DND-41 (cell line): ENCODE results near the gene TAS2R20.

Experiments
- ATAC-seq: fragments of 200-7000 bp; cut with Tn5 transposase; 3 replicates; pipeline ENCODE4 v1.9.1; 2021; ENCODE audit warnings: low read depth; ENCODE audit not compliant: insufficient read depth
- DNase-seq: peaks from one replicate; pipeline ENCODE4 v3.0.0-alpha.2; 2020
- H2AFZ ChIP-seq: 2 replicates; pipeline ENCODE4 v1.6.0; 2012; ENCODE audit warnings: low read depth, low read length
- H3K27ac ChIP-seq: 2 replicates; pipeline ENCODE4 v1.5.1; 2012; ENCODE audit warnings: low read length, inconsistent platforms
- H3K27me3 ChIP-seq: fragments of 200-600 bp; sonication (generic); 2 replicates; pipeline ENCODE4 v1.6.0; 2012; ENCODE audit warnings: low read length, mild to moderate bottlenecking, inconsistent platforms; ENCODE audit not compliant: insufficient read depth, poor library complexity
- H3K36me3 ChIP-seq: 2 replicates; pipeline ENCODE4 v1.5.1; 2012; ENCODE audit warnings: low read length, inconsistent platforms; ENCODE audit not compliant: insufficient read depth
- H3K4me1 ChIP-seq: 2 replicates; pipeline ENCODE4 v1.5.1; 2012; ENCODE audit warnings: mild to moderate bottlenecking, low read length; ENCODE audit not compliant: insufficient read depth
- H3K4me2 ChIP-seq: 2 replicates; pipeline ENCODE4 v1.6.0; 2012; ENCODE audit warnings: mild to moderate bottlenecking, moderate library complexity, low read length, inconsistent platforms; ENCODE audit not compliant: insufficient read depth
- H3K4me3 ChIP-seq, 2 experiments: fragments of 200-600 bp in 1 of 2; shearing (Covaris generic) in 1 of 2; 2 replicates each; pipeline ENCODE4 v1.5.1; 2012 to 2016; ENCODE audit warnings: inconsistent platforms in 2 of 2, low read length in 2 of 2, mild to moderate bottlenecking in 2 of 2, low read depth in 1 of 2, moderate library complexity in 1 of 2
- H3K79me2 ChIP-seq: 2 replicates; pipeline ENCODE4 v1.6.0; 2012; ENCODE audit warnings: low read length, inconsistent platforms; ENCODE audit not compliant: insufficient read depth
- H3K9ac ChIP-seq: 2 replicates; pipeline ENCODE4 v1.6.0; 2012; ENCODE audit warnings: low read depth, mild to moderate bottlenecking, inconsistent platforms, low read length, moderate library complexity
- H3K9me3 ChIP-seq: 2 replicates; pipeline ENCODE4 v1.5.1; 2012; ENCODE audit warnings: low read length, moderate library complexity, mild to moderate bottlenecking, inconsistent platforms; ENCODE audit not compliant: insufficient read depth, severe bottlenecking
- H4K20me1 ChIP-seq: 2 replicates; pipeline ENCODE4 v1.6.0; 2012; ENCODE audit warnings: low read length; ENCODE audit not compliant: insufficient read depth
- EZH2 ChIP-seq: IDR thresholded peaks from 3 replicates; pipeline ENCODE4 v1.6.1; 2012; ENCODE audit warnings: borderline replicate concordance, low read depth, mild to moderate bottlenecking, moderate library complexity, low read length, inconsistent platforms; ENCODE audit not compliant: severe bottlenecking
- TF ChIP-seq, protein P1 (sequence below): IDR thresholded peaks from 2 replicates; pipeline ENCODE4 v1.5.1; 2012; ENCODE audit warnings: borderline replicate concordance, low read length, moderate library complexity, mild to moderate bottlenecking; ENCODE audit not compliant: poor library complexity, severe bottlenecking; ENCODE audit errors: extremely low read depth

TAS2R20 gene

DNA sequence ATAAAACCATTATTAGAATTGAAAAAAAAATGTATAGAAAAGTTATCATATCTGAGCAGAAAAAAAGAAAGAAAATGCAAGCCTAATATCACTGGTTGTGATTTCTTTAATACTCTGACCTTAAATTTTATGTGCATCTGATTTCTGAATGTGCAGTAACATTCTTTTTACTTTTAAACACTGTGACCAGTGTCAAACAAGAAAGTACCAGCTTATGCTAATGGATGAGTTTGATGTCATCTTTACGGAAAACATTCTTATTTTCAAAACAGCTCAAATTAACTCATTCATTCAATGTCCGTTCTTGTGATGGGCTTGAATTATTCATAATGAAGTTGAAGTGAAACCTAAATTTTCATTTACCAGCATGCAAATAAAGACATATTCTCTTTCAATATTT, 11.3 kb downstream of the TAS2R20 start, which contains the start of gene TAS2R50:
TAS2R50 (minus strand) TSS at position 101 of the 400 bp plus-strand sequence; CDS start at position 49, 52 bp downstream.
- Histone ChIP-seq H4K20me1 (peaks cover 34% of the 10 kb centered on the region), H3K4me1 (peaks cover 13% of the 10 kb centered on the region)

DNA sequence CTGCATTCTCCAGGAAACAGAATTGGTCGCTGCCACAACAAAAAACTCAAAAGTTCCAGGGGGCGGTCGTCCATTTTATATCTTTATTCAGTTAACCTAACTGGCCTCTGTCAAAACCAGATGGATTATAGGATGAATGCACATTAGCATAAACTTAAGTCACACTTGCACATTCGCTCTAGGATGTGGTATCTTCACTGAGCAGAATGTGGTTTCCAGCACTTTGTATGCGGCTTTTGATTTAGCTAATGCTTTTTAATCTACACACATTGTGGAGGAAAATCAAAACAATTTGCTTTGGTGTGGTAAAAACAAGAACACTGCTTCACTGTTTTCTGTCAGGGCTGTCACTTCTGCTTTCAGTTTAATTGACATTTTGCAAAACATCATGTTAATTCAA, 15.9 kb downstream of the TAS2R20 start:
- H3K9me3 ChIP-seq, result no peaks in the 10 kb centered on the region
- no peak overlapping the region for H3K27ac ChIP-seq
- TF ChIP-seq, protein P1, sequence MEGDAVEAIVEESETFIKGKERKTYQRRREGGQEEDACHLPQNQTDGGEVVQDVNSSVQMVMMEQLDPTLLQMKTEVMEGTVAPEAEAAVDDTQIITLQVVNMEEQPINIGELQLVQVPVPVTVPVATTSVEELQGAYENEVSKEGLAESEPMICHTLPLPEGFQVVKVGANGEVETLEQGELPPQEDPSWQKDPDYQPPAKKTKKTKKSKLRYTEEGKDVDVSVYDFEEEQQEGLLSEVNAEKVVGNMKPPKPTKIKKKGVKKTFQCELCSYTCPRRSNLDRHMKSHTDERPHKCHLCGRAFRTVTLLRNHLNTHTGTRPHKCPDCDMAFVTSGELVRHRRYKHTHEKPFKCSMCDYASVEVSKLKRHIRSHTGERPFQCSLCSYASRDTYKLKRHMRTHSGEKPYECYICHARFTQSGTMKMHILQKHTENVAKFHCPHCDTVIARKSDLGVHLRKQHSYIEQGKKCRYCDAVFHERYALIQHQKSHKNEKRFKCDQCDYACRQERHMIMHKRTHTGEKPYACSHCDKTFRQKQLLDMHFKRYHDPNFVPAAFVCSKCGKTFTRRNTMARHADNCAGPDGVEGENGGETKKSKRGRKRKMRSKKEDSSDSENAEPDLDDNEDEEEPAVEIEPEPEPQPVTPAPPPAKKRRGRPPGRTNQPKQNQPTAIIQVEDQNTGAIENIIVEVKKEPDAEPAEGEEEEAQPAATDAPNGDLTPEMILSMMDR, result no peak
- no peak for TF ChIP-seq EZH2
- H3K27me3 ChIP-seq, result no peaks in the 10 kb centered on the region
- 0 out of 2 replicates have a peak, but pooled peaks cover 8% of the 10 kb centered on the region for H3K79me2 ChIP-seq
- H3K4me3 ChIP-seq, result no peak overlapping the region
- no peak overlapping the region for H3K4me2 ChIP-seq
- ATAC-seq (peak; percentile 99), DNase-seq (peak; percentile 67)
- no peak overlapping the region for H3K9ac ChIP-seq
- H2AFZ ChIP-seq, result no peak overlapping the region
- H3K4me1 ChIP-seq, result peaks cover 13% of the 10 kb centered on the region
- no peaks in the 10 kb centered on the region for H3K36me3 ChIP-seq
- H4K20me1 ChIP-seq, result peaks cover 66% of the 10 kb centered on the region

More for the DNA sequence above, 11.3 kb downstream of the TAS2R20 start, which contains the start of gene TAS2R50:
- ATAC-seq (no peak), DNase-seq (no peak)
- Histone ChIP-seq H3K79me2 (no peaks in the 10 kb centered on the region), H3K27ac (no peak within 1 kb of the TSS), H3K27me3 (no peaks in the 10 kb centered on the region), H3K36me3 (0 out of 2 replicates have a peak, but pooled peaks cover 5% of the 10 kb centered on the region), H3K9me3 (no peaks in the 10 kb centered on the region), H3K4me2 (no peak within 1 kb of the TSS), H2AFZ (no peak within 1 kb of the TSS), H3K4me3 (no peak within 1 kb of the TSS), H3K9ac (no peak within 1 kb of the TSS)
- no peak for TF ChIP-seq EZH2
- TF ChIP-seq, protein P1, result no peak

DNA sequence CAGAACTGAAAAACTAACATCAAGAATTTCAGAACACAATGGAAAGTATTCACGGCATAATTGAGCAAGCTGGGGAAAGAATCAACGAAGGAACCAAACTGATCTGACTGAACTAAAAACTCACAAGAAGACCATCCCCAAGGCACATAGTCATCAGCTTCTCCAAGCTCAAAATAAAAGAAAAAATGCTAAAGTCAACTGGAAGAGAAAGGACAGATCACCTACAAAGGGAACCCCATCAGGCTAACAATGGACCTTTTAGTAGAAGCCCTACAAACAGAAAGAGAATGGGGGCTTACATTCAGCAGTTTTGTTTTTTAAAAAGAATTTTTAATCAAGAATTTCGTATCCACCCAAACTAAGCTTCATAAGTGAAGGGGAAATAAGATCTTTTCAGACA, 23.1 kb downstream of the TAS2R20 start:
- Histone ChIP-seq H3K9ac (no peak overlapping the region), H3K4me3 (no peak overlapping the region), H3K9me3 (no peaks in the 10 kb centered on the region), H3K4me1 (no peaks in the 10 kb centered on the region), H4K20me1 (peaks cover 53% of the 10 kb centered on the region; the same call in 1 of the 2 replicates), H3K36me3 (no peaks in the 10 kb centered on the region), H3K27me3 (no peaks in the 10 kb centered on the region), H3K27ac (no peak overlapping the region), H2AFZ (no peak overlapping the region), H3K4me2 (no peak overlapping the region), H3K79me2 (0 out of 2 replicates have a peak, but pooled peaks cover 15% of the 10 kb centered on the region)
- no peak for TF ChIP-seq EZH2
- TF ChIP-seq, protein P1, result no peak
- DNase-seq (no peak), ATAC-seq (no peak)
